IPS-11a (cell line): ENCODE measurements around the gene SPACA7.
"Not testable (repeated sequence)": the region's sequence is repeated elsewhere in the genome, so short reads cannot be mapped to it uniquely, and the experiment has no call there.

Experiments
- H3K4me3 ChIP-seq: one replicate; pipeline ENCODE4 v1.5.1; 2013; ENCODE audit warnings: low read depth, low read length, control low read depth

Gene SPACA7

GRCh38 chr13:112349681-112350080 lies 26.5 kb upstream of the SPACA7 start:
- no peak overlapping the region for H3K4me3 ChIP-seq

DNA sequence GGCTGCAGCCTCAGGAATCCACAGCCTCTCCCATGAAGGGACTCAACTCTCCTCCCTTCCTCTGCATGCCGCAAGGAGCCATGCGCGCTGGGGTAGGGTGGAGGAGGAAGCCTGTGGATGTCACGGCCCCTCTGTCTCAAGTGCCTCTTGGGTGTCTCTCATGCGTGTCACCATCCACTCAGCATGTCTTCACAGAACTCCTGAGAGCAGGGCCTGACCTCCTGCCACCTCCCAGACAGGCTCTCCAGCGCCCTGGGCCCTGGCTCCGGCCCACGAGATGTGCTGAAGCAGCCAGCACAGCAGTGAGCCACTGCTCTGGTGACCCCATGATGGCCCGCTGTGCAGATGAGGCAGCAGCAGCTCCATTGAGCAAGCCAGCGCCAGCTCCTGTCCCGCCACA lies 25.9 kb upstream of the SPACA7 start:
- H3K4me3 ChIP-seq: no peak overlapping the region

DNA sequence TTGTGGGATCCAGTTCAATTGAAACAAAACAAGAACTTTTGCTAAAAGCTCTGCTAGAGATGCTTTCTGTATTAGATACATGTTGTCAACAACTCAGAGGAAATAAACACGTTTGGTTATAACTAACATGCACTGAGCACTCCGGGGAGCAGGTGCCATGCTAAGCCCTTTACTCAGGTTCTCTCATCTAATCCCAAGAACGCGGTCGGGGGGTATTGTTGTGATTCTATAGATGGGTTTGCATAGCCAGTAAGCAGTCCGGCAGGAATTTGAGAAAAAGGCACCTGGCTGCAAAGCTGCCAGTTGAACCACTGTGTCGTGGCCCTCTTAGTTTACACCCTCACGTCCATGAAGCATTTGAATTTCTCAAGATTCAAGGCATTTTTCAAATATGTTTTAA lies 24.3 kb upstream of the SPACA7 start:
- no peak overlapping the region for H3K4me3 ChIP-seq

- H3K4me3 ChIP-seq: no peak overlapping the region
Observed at GRCh38 chr13:112353856-112354255, 22.3 kb upstream of the SPACA7 start.

DNA sequence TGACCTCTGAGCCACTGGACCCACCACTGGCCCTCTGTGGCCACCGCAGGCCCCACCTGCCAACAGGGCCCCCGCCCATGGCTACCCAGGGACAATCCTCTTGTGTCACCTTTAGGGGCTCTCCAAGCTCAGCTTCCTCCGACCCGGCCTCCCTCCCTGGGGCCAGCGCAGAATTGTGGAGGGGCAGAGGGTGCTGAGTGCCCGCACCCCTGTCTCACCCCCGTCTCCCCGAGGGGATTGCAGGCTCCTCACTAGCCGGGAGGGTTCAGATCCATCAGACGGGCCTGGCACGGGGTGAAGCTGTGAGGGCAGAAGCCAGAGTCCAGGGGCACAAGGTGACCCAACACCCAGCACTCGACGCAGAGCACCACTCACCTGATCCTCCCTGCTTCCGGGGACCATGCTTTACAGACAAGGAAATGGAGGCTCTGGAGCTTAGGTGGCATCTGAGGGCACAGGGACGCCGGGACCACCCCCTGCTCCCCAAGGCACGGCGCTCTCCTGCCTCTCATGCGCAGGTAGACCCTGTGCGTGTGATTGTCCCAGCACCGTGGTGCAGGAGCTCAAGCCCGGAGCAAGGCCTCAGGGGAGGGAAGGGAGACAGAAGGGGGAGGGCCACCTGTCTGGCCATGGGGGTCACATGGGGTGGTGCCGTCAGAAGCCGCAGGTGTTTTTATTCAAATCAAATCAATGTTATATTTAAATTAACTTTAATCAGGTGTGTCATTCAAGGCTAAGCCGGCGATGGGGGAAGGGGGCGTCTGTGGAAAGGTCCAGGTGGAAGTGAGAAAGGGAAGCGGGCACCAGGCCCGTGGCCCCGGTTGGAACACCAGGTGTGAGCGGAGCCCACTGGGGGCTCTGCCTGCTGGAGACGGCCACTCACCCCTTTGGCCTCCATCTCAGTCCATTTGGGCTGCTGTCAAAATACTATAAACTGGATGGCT lies 21.6 kb upstream of the SPACA7 start:
- H3K4me3 ChIP-seq: no peak overlapping the region

- H3K4me3 ChIP-seq: no peak overlapping the region
Observed at GRCh38 chr13:112355274-112355838, 20.8 kb upstream of the SPACA7 start.

DNA sequence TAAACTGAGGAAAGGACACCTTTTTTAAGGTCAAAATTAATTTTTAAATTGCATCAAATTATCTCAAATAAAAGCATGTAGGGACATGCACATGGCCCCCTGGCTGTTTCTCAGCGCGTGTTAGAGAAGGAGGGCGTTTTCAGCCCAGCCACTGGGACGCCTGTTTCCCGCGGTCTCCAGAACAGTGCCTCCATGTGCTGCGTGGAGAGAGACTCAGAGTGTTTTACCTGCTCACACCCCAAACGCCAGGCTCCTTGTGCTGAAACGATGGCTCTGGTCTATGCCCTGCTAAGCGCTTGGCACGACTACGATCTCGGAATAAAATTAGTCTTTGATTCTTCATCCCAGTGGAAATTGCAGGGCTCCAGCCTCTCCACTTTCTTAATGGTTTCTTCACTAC lies 20.0 kb upstream of the SPACA7 start:
- no peak overlapping the region for H3K4me3 ChIP-seq

- H3K4me3 ChIP-seq: no peak overlapping the region
Observed at GRCh38 chr13:112358156-112358555, 18.0 kb upstream of the SPACA7 start.

DNA sequence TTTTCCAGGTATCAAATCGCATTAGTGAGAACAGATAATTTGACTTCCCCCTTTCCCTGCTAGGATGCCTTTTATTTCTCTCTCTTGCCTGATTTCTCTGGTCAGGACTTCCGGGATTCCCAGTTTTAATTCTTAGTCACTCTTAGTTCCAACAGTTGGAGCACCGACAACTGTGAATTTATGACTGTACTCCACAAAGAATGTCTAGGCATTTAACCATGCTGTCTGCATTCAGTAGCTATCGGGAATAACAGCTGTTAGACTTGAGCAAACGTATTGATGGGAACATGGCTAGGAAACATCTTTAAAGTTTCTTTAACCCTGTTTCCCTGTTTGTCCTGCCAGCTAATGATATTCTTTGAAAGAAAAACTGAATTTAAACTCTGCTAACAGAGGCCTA lies 14.1 kb upstream of the SPACA7 start:
- no peak overlapping the region for H3K4me3 ChIP-seq

- H3K4me3 ChIP-seq: no peak overlapping the region
Observed at GRCh38 chr13:112363867-112364528, 12.2 kb upstream of the SPACA7 start.

- H3K4me3 ChIP-seq: no peak overlapping the region
Observed at GRCh38 chr13:112366907-112367646, 9.1 kb upstream of the SPACA7 start.

GRCh38 chr13:112368883-112369282 lies 7.3 kb upstream of the SPACA7 start:
- H3K4me3 ChIP-seq: no peak overlapping the region

DNA sequence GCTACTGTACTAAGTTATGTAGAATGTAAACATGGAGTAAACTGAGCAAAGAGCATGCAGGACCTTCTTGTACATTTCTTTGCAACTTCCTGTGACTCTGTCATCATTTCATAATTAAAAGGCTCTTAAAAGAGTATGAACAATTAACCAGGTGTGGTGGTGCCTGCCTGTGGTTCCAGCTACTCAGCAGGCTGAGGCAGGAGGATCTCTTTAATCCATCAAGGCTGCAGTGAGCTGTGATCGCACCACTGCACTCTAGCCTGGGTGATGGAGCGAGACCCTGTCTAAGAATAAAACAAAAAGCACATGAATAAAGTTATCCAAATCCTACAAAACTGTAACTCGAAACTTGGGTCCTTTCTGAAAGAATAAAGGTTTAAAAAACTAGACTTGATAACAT lies 5.8 kb upstream of the SPACA7 start:
- no peak overlapping the region for H3K4me3 ChIP-seq

DNA sequence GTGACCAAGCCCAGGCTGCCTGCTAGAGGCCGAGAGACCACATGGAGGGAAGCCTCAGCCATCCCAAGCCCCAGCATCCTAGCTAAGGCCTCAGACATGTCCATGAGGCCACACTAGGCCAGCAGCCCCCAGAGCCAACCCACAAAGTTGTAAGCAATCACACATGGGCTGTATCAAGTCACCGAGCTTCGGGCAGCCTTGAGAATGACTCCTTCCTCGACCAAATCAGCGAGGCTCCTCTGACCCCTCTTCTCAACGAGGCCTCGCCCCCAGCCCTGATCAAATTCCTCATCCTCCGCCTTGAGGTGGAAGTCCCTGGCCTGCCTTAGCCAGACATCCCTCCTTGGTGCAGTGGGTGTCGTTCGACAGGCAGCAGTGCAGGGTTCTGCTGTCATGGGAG lies 1.9 kb upstream of the SPACA7 start:
- H3K4me3 ChIP-seq: no peak overlapping the region

DNA sequence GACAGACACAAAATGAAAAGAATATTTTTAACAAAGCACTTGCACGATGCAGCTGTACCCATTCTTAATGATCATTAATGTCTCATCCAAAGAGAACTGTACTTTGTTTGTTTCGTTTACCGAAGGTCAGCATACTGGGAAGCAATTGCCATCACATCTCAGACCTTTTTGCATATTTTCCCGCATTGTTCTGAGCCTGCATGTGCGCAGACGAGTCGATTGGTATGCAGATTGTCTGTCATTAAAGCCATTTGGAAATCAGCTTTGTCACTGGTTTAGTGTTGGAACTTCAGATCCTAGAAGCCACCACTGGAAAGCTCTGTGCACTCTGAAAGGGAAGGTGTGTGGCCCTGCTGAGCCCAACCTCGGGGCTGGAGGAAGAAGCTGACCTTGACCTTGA lies 15.6 kb downstream of the SPACA7 start:
- H3K4me3 ChIP-seq: no peak overlapping the region

GRCh38 chr13:112392719-112393118 lies 16.6 kb downstream of the SPACA7 start:
- no peak overlapping the region for H3K4me3 ChIP-seq

- H3K4me3 ChIP-seq: not testable (repeated sequence)
Observed at GRCh38 chr13:112395022-112395421, 18.9 kb downstream of the SPACA7 start.

- not testable (repeated sequence) for H3K4me3 ChIP-seq
Observed at GRCh38 chr13:112395941-112396340, 19.8 kb downstream of the SPACA7 start.

- no peak overlapping the region for H3K4me3 ChIP-seq
Observed at GRCh38 chr13:112397108-112397507, 21.0 kb downstream of the SPACA7 start.

DNA sequence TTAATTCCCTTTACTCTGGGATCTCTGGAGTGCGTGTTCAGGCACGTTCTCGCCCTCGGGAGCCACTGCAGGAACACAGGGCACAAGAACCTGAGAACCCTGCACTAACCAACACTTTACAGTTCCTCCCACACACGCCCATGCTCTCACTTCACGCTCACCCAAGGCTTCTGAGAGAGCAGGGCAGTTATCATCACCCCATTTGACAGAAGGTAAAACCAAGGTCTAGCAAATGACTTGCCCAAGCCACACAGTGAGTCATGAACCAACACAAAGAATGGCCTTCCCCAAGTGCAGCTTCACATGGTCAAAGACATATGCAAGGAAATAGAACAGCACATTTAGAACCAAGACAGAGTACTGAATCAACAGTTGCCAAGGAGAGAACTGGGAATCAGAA lies 22.2 kb downstream of the SPACA7 start:
- H3K4me3 ChIP-seq: not testable (repeated sequence)

- not testable (repeated sequence) for H3K4me3 ChIP-seq
Observed at GRCh38 chr13:112409828-112410227, 33.7 kb downstream of the SPACA7 start.
